ENCODE measurements around the gene KRTAP2-4.
"Not testable (repeated sequence)": the region's sequence is repeated elsewhere in the genome, so short reads cannot be mapped to it uniquely, and the experiment has no call there.

Gene KRTAP2-4

DNA sequence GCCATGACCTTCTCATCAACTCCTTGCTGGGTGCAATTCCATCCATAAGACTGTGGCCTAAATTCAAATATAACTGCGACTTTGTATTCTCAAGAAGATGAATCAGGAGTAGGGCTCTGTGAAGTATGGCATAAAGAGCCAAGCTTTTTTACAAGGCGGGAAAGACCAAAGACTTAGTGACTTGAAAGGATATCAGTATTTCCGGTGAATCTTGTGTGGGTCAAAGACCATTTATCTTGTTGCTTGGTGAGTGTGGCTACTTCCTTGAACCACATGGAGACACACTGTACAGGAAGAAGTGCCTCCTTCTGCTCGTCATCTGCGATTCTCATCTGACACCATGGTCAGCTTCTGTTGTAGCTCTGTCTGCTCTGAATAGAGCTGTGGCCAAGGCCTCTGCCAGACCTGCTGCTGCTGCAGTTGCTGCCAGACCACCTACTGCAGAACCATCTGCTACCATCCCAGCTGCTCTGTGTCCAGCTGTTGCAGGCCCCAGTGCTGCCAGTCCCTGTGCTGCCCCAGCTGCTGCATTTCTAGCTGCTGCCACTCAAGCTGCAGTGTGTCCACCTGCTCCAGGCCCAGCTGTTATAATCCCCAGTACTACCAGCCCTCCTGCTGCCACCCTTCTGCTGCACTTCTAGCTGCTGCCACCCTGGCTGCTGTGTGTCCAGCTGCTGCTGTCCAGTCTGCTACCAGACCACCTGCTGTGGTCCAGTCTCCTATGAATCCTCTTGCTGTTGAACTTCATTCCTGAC, 6.1 kb upstream of the KRTAP2-4 start:
- DNase-seq (ENCODE audit: low read depth in 2 of 2): no peak

DNA sequence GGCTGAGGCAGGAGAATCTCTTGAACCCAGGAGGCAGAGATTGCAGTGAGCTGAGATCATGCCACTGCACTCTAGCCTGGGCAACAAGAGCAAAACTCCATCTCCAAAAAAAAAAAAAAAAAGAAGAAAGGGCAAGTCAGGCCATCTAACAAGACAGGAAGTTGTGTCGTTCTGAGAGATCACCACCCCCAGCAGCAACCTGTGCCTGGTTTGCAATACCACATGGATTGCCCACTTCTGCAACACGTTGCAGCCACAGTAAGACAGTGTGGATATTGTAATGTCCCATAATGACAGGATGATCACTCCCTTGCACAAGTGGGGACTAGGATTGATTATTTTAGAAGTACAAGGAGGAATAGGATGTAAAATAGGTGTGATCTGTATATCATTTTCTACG, 3.4 kb upstream of the KRTAP2-4 start:
- DNase-seq (ENCODE audit: low read depth in 2 of 2): no peak

DNA sequence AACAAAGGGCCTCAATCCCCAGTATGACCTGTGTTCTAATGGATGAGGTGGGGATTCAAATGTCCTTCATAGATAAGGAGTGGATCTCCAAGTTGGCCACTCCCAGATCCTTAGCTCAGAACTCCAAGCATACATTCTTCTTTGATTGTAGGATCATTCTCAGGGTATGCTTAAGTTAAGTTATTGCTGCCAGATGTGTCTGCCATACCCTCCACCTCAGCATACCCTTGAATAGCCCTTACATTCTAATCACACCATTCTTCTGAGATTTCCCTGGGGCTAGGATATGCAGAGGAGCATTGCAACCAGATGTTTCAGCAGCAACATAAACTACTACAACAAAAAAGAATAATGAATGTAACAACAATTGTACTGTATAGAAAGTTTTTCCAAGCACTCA, 1.6 kb upstream of the KRTAP2-4 start:
- DNase-seq (ENCODE audit: low read depth in 2 of 2): no peak

DNA sequence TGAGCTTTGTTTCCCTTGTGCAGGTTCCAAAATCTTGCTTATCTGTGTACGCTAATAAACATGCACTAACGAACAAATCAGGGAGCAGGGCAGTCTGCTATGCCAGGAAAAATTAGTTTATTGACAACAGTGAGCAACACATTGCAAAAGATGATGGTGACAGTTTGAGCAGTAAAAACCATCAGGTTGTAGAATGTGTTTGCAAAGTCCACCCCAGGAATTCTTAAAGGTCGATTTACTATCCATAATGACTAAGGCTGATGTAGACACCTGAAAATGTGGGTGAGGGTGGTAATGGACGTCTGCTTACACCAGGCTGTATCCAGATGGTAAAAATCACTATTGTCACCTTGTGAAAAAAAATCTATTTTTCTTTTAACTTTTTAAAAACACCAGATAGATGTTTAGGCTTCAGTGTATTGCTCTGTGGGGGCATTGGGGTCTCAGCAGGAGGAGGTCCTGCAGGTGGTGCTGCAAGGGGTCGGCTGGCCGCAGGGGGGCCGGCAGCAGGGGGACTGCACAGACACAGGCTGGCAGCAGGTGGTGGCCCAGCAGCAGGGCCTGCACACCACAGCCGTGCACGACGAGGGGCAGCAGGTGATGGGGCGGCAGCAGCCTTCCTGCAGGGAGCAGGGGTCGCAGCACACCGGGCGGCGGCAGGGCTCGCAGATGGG, 526 bp downstream of the KRTAP2-4 start:
- not testable (repeated sequence) for DNase-seq (ENCODE audit: low read depth in 2 of 2)

DNA sequence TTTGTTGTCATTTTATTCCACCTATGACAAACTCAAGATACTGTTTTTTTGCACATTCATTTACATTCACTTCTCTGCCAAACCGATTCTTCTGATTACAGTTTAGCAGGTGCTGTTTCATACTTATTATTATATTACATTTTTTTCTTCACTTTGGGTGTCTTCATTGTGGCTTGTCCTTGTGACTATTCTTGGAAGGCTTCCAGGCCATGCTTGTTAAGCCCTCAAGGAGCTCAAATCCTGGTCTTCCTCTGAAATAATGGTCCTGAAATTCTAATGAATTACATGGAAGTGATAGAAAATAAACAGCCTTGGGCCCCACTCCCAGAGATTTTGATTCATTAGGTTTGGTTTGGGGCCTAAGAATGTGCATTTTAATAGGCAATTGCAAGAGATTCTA, 1.4 kb downstream of the KRTAP2-4 start:
- no peak for DNase-seq (ENCODE audit: low read depth in 2 of 2)

DNA sequence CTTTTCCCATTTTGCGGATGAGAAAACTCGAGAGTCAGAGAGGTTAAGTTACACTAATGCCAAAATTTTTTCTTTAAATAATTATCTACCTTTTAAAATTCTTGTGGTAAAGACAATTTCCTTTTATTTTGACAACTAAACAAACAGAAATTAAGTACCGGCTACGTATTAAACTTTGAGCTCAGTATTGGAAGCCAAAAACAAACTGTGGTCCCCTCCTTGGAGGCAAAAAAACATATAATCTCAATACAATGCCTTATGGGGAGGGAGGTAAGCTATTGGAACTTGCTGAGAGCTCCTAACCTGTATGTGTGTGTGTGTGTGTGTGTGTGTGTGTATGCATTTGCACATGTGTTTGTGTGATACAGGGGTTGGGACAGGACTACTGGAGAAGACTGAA, 2.2 kb downstream of the KRTAP2-4 start:
- no peak for DNase-seq (ENCODE audit: low read depth in 2 of 2)

DNA sequence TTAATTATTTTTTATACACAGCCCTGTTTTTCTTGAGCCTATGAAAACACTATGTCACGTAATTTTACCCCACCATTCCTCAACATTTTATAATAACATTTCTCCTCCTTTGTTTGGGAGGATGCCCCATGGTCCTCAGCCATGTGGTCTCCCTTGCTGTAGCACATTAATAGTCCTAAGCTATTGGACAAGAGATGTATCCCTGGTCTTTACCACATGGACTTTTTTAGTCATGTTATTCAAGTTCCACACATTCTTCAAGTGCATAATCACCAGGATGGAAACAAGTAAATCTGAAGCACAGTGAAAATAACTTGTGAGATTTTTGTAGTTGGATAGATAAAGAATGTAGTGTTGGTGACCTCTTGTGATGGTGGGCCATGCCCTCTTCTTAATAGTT, 3.7 kb downstream of the KRTAP2-4 start:
- DNase-seq (ENCODE audit: low read depth in 2 of 2): no peak

DNA sequence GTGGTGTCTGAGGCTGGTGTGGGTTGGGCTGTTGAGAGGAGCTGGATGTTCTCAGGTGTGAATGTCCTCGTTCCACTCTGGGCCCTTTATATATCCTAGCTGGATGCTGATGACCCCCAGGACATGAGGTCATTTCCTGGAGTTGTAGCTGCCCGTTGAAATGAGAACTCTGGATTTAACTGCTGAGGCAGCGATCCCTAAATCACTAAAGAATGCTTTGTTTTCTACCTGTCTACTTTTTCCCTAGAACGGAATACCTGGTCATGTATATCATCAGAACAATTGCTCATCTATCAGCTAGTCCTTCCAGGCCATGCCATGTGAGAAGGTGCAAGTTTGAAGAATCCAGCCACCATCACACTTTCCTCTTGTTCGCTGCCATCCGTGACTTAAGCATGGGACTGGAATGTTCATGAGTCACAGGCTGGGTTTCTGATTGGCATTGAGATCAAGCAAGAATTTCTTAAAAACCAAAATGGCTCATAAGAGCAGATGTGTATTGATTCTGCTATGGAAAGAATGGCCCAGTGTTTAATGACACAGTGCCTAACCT, 5.6 kb downstream of the KRTAP2-4 start, which contains the start of gene KRTAP2-3:
TSS of gene KRTAP2-3 (minus strand) at position 63 of the 553 bp plus-strand sequence. CDS start 64 bp downstream, outside the sequence.
- DNase-seq (ENCODE audit: low read depth in 2 of 2): no peak

DNA sequence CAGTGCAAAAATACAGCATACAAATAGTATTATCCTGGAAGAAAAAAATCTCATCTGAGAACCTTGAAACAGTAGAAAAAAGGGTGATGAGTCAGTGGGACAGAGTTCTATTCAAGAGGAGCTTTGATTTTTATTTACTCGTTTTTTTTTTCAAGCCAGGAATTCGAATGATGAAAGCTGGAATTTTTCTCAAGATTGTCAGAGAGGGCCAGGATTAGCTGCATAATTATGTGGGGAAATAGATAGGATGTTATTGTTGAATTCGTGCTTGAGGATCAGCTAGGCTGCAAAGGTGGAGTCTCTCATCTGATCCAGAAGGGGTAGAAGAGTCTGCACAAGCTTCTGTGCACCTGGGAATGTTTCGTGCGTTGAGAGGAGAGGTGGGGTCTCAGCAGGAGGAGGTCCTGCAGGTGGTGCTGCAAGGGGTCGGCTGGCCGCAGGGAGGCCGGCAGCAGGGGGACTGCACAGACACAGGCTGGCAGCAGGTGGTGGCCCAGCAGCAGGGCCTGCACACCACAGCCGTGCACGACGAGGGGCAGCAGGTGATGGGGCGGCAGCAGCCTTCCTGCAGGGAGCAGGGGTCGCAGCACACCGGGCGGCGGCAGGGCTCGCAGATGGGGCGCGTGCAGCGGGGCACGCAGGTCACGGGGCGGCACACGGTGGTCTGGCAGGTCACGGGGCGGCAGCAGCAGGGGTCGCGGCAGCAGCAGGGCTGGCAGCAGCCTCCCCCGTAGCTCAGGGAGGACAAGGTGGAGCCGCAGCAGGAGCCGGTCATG, 6.2 kb downstream of the KRTAP2-4 start:
- DNase-seq (ENCODE audit: low read depth in 2 of 2): not testable (repeated sequence)

DNA sequence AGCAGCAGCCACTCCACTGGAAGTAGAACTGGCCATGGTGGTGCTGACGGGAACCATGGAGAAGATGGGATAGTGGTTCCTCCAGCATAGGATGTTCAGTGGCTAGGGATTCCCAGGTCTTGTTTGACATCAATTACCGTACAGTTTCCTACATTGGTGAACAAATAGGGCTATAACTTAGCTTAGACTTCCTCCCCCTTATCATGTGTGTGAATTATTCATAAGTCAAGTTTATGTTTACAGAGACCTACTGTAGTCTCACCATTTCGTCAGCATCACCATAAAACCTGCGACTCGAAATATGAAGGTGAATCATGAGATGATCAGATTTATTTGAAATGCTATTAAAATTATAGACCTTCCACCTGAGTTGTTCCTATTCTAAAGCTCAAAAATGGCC, 6.9 kb downstream of the KRTAP2-4 start:
- no peak for DNase-seq (ENCODE audit: low read depth in 2 of 2)

DNA sequence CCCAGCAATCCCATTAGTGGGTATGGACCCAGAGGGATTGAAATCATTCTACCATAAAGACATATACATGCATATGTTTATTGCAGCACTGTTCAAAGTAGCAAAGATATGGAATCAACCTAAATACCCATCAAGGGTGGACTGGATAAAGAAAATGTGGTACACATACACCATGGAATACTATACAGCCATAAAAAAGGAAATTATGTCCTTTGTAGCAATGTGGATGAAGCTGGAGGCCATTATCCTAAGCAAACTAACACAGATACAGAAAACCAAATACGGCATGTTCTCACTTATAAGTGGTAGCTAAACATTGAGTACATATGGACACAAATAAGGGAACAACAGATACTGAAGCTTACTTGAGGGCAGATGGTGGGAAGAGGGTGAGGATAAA, 8.1 kb downstream of the KRTAP2-4 start:
- no peak for DNase-seq (ENCODE audit: low read depth in 2 of 2)

DNA sequence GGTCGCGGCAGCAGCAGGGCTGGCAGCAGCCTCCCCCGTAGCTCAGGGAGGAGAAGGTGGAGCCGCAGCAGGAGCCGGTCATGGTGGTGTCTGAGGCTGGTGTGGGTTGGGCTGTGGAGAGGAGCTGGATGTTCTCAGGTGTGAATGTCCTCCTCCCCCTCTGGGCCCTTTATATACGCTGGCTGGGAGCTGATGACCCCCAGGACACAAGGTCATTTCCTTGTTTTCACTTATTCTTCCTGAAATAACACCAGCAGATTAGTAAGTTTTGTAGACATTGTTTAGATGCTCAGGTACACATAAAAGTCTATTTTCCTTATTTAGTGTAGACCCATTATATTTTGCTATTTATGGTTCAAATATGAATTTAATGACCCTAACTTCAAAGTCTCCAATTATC, 10.5 kb downstream of the KRTAP2-4 start, which contains the start of gene KRTAP2-2:
TSS of gene KRTAP2-2 (minus strand) at position 101 of the 400 bp plus-strand sequence. CDS start at position 82, 19 bp downstream.
- not testable (repeated sequence) for DNase-seq (ENCODE audit: low read depth in 2 of 2)

DNA sequence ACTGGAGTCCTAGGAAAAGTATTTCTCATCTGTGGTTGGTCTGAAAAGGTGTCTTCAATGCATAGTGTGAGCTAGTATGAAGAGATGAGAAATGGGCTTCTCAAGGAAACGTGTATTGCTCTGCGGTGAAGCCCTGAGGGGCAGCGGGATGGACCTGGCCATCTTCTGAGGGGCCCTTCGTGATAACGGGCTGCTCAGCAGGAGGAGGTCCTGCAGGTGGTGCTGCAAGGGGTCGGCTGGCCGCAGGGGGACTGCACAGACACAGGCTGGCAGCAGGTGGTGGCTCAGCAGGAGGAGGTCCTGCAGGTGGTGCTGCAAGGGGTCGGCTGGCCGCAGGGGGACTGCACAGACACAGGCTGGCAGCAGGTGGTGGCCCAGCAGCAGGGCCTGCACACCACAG, 11.1 kb downstream of the KRTAP2-4 start:
- not testable (repeated sequence) for DNase-seq (ENCODE audit: low read depth in 2 of 2)

DNA sequence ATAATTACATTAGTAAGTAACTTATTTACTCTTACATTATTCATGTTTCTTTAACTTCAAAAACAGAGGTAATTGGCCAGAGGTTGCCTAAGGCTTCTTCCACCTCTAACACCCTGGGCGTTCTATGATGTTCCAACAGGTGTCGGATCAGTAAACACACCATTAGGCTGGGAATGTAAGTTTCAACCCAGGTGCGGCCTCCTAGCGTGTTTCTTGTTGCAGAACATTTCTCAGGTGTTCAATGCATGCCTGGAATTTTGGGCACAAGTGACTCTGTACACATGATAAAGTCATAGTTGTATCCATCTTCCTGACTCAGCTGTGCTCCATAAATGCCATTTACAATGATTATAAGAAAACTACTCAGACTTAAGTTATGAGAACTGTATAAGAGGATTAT, 11.7 kb downstream of the KRTAP2-4 start:
- DNase-seq (ENCODE audit: low read depth in 2 of 2): no peak

DNA sequence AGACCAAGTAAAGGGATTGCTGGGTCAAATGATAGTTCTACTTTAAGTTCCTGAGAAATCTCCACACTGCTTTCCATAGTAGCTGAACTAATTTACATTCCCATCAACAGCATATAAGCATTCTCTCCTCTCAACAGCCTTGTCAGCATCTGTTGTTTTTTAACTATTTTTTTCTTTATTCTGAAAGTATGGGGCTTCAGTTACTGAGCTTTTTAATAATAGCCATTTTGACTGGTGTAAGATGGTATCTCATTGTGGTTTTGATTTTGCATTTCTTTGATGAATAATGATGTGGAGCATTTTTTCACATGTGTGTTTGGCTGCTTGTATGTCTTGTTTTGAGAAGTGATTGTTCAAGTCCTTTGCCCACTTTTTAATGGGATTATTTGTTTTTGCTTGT, 13.1 kb downstream of the KRTAP2-4 start:
- no peak for DNase-seq (ENCODE audit: low read depth in 2 of 2)

DNA sequence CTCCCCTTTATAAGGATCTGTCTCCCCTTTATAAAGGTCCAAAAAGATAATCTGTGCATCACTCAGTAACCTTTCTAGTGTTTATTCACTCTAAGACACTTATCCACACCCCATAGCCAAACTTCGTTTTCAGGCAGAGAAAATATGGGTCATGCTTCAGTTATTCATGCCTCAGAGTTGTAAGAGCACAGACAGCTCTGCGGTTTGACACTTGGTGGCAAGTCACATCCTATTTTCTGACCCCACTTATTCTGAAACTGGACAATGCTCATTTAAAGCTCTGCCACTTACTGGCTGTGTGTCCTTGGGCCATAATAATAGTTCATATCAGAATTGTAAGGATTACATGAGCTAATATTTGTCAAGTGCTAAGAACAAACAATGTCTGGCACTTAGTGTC, 16.6 kb downstream of the KRTAP2-4 start:
- DNase-seq (ENCODE audit: low read depth in 2 of 2): no peak

DNA sequence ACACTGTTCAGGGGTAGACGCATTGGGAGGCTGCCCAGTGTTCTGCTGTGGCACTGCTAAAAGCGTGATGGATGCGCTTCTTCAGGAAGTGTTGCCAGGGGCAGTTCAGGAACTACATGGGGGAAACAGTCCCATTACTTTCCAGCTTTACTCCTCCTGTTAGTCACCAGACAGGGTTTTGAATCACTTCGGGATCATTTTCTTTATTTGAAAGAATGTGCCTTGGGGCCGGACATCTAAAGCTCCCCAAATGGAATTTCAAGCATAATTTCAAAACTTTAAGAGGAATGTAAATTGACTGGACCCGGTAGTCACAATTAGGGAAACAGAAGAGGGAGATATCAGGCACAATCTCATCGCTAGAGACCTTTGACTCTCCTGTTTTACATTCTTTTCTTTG, 17.2 kb downstream of the KRTAP2-4 start:
- no peak for DNase-seq (ENCODE audit: low read depth in 2 of 2)

DNA sequence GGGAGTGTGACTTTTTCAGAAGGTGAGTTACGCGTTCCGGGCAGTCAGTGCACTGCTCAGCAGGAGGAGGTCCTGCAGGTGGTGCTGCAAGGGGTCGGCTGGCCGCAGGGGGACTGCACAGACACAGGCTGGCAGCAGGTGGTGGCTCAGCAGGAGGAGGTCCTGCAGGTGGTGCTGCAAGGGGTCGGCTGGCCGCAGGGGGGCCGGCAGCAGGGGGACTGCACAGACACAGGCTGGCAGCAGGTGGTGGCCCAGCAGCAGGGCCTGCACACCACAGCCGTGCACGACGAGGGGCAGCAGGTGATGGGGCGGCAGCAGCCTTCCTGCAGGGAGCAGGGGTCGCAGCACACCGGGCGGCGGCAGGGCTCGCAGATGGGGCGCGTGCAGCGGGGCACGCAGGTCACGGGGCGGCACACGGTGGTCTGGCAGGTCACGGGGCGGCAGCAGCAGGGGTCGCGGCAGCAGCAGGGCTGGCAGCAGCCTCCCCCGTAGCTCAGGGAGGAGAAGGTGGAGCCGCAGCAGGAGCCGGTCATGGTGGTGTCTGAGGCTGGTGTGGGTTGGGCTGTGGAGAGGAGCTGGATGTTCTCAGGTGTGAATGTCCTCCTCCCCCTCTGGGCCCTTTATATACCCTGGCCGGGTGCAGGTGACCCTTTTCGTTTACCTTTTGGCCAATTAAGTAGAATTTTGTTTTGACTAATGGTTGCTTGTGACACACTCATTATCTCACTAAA, 18.8 kb downstream of the KRTAP2-4 start, which contains the start of gene KRTAP2-1:
TSS of gene KRTAP2-1 (minus strand) at position 582 of the 731 bp plus-strand sequence. CDS start at position 533, 49 bp downstream.
- DNase-seq (ENCODE audit: low read depth in 2 of 2): not testable (repeated sequence)

DNA sequence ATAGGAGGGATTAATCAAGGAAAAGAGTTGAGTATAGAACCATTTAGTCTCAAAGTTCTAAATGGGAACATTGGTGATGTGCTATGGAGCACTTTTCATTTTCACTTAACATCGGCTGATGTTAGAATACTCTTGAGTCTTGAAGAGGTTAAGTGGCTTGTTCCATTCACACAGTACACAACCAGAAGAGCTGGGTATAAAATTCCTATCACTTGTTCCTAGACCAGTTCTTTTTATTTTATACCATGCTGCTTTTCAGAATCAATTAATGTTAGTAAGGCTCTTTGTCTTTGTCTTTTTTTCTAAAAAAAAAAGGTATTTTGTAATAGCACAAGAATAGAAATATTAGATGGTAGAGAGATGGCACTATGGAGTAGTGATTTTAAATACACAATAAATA, 22.7 kb downstream of the KRTAP2-4 start:
- no peak for DNase-seq (ENCODE audit: low read depth in 2 of 2)

DNA sequence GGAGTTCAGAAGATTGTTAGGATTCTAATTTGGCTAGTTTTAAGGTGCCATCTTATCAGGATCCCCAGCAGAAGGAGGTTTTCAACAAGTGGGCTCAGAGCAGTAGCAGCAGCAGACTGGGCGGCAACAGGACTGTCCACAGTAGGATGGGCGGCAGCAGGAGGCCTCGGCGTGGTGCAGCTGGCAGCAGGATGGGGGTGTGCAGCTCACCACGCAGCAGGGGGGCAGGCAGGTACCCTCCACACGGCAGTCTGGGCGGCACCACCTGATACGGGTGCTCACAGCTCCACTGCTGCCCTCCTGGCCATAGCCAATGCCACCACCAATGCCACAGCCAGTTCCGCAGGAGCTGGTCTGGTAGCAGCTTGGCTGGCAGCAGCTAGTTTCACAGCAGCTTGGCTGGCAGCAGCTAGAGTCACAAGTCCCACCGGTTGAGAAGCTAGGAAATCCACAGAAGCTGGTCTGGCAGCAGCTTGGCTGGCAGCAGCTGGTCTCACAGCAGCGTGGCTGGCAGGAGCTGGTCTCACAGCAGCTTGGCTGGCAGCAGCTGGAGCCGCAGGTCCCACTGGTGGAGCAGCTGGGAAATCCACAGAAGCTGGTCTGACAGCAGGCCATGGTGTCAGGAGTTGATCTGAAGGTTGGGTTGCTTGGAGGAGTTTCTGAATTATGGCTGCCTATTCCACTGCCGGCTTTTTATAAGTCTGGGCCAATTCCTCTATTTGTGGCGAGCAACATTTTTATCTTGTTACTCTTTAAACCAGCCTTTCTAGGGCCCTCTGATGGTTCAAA, 24.7 kb downstream of the KRTAP2-4 start, which contains the start of gene KRTAP1-1:
TSS of gene KRTAP1-1 (minus strand) at position 668 of the 789 bp plus-strand sequence. CDS start at position 615, 53 bp downstream.
- DNase-seq (ENCODE audit: low read depth in 2 of 2): not testable (repeated sequence)
